Stimulated activated CD4-positive, alpha-beta T cell treated with anti-CD3 and anti-CD28 coated beads, Interleukin-4, amount 100 ng/mL, for 48 hours (primary cell): Measurements from ENCODE around the gene SULT1A1.
"Not testable (repeated sequence)": the region's sequence is repeated elsewhere in the genome, so short reads cannot be mapped to it uniquely, and the experiment has no call there.

Experiments used
- DNase-seq, 2 donors: peaks; one replicate each; pipeline ENCODE4 v3.0.0-alpha.2; 2020; ENCODE audit warnings: low read depth in 2 of 2

SULT1A1 gene

DNA sequence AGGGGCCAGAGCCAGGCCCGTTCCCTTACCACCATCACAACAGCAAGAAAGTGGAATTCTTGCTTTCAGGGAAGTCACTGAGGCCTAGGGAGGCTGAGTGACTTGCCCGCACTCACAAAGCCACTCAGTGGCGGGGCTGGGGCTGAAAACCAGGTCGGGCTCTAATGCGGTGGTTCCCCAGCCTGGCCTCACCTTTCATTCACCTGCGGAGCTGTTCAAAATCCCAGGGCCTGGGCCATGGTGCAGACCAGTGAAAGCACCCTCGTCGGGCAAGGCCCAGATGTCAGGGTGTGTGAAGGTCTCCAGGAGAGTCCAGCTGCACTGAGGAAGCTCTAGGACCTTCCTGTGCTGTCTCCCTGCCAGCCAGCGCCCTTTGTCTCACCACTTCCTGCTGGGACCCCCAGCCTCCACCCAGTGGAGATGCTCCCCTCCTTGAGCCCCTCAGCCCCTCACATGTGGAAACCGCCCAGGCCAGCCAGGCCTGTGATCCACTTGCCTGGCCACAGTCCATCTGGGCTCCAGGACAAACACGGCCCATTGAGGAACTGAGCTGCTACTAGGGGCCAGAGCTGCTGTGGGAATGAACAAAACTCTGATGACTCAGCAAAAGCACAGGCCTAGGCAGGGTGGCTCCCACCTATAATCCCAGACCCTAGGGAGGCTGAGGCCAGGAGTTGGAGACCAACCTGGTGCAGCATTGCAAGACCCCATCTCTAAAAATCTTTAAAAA is 812 bp downstream of the SULT1A1 start:
- not testable (repeated sequence) for DNase-seq

DNA sequence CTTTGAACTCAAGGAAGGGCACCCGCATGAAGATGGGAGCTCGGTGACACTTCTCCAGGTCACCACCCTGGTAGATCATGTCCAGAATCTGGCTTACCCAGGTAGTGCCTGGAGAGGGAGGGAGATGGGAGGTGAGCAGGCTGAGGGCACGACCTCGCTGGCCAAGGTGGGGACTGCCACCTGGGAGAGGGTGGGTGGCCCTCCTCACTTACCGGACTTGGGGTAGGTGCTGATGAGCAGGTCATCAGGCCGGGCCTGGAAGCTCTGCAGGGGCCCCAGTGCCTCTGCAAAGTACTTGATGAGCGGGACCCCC is 1.4 kb downstream of the SULT1A1 start:
- not testable (repeated sequence) for DNase-seq

DNA sequence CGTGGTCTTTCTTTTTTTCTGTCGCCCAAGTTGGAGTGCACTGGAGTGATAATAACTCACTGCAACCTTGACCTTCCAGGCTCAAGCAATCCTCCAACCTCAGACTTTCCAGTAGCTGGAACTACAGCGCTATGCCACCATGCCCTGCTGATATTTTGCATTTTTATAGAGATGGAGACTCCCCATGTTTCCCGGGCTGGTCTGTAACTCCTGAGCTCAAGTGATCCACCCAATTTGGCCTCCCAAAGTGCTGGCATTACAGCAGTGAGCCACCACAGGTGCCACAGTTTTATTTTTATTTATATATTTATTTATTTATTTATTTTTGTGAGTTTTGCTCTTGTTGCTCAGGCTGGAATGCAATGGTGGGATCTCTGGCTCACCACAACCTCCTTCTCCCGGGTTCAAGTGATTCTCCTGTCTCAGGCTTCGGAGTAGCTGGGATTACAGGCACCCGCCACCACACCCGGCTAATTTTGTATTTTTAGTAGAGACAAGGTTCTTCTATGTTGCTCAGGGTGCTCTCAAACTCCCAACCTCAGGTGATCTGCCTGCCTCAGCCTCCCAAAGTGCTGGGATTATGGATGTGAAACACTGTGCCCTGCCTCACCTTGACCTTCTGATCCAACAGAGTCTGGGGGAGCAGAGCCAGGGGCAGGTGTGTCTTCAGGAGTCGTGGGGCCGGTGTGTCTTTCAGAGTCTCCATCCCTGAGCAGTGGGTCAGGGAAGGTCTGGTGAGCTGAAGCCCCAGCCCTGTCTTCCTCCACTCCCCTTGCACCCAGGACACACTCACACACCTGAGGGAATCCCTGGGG is 2.0 kb downstream of the SULT1A1 start:
- not testable (repeated sequence) for DNase-seq

DNA sequence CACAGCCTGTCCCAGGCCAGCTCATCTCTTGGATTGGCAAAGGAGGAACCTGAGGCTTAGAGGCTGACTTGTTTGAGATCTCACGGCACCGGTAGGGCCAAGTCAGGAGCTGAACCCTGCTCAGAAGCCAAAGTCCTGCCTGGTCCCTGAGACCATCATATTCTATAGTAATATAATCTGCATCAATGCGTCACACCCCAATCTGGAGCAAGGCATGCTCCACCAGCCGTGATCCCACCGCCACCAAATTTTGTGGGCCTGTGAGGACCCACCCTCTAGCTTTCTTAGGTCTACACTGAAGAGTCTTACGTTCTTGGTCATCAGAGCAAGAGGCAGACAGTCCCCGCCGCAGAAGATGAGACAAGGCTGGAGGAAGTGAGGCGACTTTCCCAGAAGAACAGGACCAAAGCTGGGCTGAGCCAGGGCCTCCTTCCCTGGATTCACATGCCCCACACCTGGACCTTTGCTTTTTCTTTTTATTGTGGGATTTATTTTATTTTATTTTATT is 2.7 kb downstream of the SULT1A1 start:
- no peak for DNase-seq

DNA sequence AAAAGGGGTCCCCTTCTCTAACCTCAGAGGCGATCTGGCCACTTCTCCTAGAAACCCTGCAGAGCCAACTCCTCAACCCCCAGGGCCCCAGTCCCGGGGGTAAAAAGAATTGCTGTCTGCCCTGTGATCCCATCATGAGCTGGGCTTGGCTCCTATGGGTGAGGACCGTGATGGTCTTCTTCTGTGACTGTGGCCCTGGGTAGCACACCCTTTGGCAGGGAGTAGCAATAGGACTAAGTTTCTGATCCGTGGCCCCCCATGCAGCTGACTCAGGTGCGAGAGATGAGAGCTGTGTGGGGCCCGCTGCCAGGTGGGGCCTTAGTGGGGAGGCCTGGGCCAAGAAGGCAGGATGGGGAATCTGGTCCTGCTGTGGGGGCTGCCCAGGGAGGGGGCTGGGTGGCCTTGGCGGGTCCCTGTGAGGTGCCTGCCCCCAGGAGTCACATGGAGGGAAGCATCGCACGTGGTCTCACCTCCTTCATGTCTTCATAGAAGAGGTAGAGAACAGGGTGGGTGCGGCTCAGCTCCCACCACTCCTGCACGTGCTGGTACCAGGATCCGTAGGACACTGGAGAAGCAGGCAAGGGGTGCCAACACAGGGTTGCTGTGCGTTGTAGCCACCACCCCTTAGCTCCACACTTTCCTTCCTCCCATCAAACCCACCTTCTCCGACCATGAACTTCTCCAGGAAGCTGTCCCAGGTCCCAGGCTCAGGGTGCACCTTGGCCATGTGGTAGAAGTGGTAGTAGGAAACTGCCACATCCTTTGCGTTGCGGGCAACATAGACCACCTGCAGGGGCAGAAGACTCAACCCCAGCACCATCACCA is 3.3 kb downstream of the SULT1A1 start:
- no peak for DNase-seq

DNA sequence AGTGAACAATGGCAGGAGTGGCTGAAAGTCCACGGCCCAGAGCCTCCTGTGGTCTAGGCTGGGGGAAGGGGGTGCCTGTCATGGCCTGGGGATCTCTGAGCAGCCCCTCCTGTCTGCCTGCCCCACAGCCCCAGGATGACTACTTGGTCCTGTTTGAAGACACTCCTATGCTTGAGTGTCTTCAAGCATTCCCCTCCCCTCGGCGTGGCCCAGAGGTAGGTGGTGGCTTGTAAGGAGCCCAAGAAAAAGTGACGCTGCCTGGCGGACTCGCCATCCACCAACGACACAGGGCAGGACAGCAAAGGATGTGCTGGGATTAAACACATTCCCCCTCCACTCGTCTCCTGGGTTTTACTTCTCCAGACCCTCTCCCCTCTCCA is 5.7 kb downstream of the SULT1A1 start:
- DNase-seq: no peak

DNA sequence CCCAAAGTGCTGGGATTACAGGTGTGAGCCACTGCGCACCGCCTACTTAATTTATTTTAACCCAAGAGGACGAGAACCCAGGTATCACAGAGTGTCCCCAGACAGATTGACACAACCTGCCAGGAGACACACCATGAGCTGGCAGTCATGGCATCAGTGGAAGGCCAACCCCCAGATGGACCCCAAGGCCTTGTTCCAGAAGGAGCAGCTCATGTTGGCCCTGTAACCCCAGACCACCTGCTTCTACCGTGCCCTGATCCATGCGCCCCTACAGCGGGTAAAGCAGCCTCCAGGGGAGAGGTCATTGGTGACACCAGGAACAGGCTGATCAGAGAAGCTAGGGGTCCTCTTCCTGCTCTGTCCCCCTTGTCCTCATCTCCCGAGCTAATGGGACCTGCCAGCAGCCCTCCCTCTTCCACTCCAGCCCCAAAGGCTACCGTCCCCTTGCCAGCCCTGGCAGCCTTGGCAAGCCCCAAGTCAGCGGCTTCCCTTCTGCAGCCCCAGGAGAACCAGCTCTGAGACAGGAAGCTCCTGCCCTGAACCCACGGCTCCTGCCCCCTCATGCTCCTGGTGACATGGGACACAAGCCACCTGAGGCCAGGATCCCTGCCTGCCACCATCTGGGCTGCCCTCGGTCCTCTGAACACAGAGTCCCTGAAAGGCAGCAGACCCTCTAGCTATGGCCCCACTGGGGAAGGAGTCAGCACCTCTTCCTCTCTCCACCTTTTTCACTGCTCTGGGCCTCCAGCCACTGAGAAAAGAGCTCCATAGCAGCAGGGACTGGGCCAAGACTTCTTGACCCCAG is 6.3 kb downstream of the SULT1A1 start:
- no peak for DNase-seq

DNA sequence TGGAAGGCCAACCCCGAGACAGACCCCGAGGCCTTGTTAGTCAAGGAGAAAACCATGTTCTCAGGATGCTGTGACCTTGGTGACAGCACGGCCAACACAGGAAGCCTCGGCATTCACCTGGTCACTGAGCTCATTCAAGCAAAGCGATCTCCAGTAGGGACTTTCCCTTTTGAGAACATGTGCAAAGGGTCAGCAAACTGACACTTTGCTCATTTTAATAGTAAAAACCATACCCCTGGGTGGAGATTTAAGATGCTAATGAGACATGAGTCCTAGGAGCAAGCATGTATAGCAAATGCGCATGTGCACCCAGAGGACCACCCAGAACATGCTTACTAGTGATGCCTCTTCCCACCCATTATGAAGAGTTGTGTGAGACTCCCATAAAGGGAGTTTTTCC is 7.3 kb downstream of the SULT1A1 start:
- DNase-seq: no peak

DNA sequence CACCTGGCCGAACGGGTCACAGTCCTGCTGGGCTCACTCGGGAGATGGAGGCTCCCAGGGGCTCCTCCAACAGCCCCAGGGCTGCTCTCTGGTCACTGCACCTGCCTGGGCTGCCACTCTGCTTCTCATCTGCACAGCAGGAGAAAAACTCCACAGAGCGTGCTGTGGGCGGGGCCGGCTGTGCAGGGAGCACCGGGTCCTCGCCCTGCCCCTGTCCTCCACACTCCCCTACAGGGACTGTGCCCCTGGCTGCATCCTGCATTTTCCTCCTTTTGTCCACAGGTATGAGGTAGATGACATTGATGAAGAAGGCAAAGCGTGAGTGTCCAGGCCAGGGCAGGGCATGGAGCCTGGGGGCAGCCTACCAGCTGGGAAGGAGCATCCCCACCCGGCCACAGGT is 7.8 kb downstream of the SULT1A1 start:
- DNase-seq: not testable (repeated sequence)

DNA sequence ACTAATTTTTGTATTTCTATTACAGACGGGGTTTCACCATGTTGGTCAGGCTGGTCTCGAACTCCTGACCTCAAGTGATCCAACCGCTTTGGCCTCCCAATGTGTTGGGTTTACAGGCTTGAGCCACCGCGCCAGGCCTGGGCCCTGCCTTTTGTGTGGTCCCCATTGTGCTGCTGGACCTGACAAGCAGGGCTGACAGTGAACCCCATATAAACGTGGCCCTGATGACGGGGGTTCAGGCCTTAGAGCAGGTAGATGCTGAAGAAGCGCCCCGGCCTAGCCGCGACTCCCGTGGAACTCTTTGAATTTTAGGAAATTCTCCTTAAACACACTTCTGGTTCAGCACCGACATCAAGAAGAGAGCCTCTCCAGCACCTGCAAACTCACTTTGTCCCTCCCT is 8.3 kb downstream of the SULT1A1 start:
- not testable (repeated sequence) for DNase-seq

DNA sequence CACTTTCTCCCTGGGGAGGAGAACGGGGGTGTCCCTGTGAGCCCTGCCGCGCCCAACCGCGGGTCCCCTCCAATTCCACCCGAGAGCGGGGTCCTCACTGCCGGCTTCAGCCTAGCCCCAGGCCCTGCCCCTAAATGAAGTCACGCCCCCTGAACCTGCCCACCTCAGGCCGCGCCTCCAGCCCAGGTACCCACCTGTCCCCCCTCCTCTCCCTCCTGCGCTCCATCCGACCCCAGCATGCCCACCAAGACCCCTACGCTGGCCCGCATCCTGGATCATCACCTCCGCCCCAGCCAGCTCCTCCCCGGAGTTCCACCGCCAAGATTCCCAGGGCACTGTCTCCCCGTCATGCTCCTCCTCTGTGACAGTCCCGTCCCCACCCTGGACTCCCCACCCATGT is 8.9 kb downstream of the SULT1A1 start:
- DNase-seq: not testable (repeated sequence)

DNA sequence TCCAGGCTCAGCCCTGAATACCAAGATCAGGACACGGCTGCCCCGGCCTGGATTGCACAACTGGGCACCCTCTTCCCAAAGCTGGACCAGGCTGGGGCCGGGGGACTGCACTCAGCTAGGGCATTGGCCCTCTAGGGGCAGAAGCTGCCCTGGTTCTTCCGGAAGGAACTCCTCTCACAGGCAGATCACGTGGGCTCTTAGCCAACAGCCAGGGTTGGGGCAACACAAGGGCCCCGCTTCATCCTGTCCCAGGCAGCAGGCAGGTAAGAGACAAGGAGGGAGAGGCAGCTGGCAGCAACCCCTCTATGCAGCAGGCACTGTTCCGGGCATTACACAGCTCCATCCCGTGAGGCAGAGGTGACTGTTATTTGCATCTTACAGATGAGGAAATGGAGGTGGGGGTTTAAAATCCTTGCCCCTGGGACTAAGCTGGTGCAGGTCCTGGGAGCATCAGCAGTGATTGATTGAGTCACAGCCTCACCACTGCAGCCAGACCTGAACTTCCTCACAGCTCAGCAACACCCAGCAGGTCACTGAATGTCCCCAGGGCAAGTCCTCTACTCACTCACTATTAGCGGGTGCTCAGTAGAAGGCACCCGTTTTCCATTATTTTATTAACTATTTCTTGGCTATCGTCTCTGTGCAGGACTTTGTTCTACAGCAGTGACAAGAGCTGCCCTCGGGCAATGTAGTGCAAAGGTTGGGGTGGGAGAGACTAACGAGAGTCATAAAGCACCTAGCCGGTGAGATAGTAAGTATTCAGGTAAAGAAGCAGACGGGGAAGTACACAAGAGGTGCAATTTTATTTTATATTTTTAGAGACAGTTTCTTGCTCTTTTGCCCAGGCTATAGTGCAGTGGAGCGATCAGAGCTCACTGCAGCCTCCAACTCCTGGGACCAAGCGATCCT is 10.2 kb downstream of the SULT1A1 start:
- not testable (repeated sequence) for DNase-seq

DNA sequence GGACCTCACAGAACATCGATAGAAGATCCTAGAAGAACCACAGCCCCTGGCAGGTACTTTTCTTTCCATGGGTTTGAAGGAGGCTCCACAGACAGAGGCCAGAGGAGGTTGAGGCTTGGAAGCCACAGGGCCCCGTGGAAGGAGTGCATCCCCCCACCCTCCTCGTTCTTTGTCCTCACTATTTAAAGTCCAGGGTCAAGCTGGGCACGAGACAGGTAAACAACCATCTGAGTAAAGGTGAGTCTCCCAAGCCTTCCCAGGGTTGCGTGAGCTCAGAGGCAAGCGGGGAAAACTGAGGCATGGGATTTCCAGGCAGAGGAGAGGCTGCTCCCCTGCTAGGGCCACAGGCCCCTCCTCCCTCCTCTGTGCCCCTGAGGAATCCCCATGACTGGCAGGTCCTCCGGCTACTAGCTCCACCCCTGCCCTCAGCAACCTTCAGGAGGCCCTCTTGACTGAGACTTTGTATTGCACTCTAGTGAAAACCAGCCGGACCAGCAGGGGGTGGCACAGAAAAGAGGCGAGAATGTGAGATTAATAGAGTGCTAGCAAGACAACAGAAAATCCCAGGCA is 12.1 kb downstream of the SULT1A1 start:
- DNase-seq: no peak

DNA sequence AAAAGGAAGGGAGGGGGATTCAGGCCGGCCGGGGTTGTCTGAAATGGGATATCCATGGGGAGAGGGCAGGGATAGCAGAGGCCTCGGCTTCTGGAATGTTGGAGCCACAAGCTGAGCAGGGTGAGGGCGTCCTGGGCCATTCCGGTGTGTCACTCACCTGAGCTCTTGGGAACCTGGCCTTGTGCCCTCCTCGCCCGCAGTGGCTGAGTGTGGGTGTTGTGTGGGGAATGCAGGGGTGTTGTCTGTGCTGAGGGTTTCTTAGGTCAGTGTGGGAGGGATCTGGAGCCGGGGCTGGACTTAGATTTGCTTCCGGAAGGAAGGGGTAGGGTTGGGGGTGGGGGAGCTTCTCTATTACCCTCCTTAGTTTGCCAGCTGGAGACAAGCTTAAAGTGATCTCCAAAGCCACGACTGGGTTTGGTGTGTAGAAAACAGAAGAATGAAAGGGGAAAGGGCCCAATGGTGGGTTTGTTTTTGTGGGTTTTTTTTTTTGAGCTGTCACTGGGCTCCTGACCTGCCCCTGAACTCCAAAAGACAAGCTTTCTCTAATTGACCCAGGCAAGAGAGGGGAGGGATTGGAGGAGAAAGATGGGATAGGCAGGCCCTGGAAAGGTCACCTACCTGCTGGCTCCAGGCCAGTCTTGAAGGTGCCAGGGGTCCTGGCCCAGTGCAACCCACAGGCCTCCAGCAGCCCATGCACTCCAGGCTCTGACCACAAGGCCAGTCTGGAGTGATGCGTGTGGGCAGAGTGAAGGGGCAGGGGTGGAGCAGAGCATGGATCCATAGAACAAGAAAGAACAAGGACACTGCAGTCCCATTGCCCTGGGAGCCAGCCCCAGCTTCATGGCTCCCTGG is 12.8 kb downstream of the SULT1A1 start, which contains the start of gene SULT1A2:
Gene SULT1A2 (minus strand): TSS at position 211 of the 852 bp plus-strand sequence. CDS start 1,120 bp downstream, outside the sequence.
- DNase-seq: no peak

DNA sequence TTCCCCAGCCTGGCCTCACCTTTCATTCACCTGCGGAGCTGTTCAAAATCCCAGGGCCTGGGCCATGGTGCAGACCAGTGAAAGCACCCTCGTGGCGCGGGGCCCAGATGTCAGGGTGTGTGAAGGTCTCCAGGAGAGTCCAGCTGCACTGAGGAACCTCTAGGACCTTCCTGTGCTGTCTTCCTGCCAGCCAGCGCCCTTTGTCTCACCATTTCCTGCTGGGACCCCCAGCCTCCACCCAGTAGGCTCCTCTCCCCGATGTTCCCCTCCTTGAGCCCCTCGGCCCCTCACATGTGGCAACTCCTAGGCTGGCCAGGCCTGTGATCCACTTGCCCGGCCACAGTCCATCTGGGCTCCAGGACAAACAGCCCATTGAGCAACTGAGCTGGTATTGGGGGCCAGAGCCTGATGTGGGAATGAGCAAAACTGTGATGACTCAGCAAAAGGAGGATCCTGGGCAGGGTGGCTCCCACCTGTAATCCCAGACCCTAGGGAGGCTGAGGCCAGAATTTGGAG is 13.7 kb downstream of the SULT1A1 start:
- DNase-seq: no peak

DNA sequence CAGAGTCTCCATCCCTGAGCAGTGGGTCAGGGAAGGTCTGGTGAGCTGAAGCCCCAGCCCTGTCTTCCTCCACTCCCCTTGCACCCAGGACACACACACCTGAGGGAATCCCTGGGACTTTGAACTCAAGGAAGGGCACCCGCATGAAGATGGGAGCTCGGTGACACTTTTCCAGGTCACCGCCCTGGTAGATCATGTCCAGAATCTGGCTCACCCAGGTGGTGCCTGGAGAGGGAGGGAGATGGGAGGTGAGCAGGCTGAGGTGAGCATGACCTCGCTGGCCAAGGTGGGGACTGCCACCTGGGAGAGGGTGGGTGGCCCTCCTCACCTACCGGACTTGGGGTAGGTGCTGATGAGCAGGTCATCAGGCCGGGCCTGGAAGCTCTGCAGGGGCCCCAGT is 14.4 kb downstream of the SULT1A1 start:
- not testable (repeated sequence) for DNase-seq

DNA sequence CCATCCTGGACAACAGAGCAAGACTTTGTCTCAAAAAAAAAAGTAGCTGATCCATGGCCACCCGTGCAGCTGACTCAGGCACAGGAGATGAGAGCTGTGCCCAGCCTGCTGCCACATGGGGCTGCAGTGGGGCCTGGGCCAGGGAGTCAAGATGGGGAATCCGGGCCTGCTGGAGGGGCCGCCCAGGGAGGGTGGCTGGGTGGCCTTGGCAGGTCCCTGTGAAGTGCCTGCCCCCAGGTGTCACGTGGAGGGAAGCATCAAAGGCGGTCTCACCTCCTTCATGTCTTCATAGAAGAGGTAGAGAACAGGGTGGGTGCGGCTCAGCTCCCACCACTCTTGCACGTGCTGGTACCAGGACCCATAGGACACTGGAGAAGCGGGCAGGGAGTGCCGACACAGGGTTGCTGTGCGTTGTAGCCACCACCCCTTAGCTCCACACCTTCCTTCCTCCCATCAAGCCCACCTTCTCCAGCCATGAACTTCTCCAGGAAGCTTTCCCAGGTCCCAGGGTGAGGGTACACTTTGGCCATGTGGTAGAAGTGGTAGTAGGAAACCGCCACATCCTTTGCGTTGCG is 16.8 kb downstream of the SULT1A1 start:
- DNase-seq: no peak

DNA sequence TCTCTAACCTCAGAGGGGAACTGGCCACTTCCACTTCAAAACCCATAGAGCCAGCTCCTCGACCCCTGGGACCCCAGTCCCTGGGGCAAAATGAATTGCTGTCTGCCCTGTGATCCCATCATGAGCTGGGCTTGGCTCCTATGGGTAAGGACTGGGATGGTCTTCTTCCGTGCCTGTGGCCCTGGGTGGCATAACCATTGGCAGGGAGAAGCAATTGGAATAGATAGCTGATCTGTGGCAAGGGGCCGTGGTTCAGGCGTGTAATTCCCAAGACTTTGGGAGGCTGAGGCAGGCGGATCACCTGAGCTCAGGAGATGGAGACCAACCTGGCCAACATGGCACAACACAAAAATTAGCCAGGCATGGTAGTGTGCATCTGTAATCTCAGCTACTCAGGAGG is 17.3 kb downstream of the SULT1A1 start:
- DNase-seq: no peak
